ENCODE results near the gene CD200R1. TPM values are rescaled to one million over a fixed set of nuclear protein-coding genes. Genes with fewer than 3 reads are reported as not detected.

Gene CD200R1
- total RNA-seq, 4 donors from 2014 or later = 1.6 to 3.3 (median 1.7) TPM

DNA sequence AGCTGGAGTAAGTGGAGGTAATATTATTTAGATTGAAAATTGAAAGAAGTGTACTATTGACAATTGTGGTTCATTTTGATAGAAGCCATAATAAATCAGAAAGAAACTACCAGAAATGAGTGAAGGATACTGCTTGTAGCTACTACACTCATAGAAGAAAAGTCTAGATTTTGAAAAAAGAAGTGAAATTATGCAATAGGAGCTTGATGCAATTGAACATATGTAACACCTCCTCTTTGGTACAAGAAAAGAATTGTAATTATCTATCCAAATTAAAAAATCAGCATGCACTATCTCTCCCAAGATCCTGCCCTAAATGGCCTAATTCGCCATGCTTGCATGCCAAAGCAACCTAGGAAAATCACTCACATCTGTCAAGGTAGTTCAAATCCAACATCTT, 77.1 kb downstream of the CD200R1 start:
- TF ChIP-seq EP300 (IDR thresholded peaks at IDR 0.05) (no peak), POLR2AphosphoS5 (IDR thresholded peaks at IDR 0.05) (no peak), POLR2A (IDR thresholded peaks at IDR 0.05; ENCODE audit: low read depth) (no peak)
- TF ChIP-seq, protein P1, sequence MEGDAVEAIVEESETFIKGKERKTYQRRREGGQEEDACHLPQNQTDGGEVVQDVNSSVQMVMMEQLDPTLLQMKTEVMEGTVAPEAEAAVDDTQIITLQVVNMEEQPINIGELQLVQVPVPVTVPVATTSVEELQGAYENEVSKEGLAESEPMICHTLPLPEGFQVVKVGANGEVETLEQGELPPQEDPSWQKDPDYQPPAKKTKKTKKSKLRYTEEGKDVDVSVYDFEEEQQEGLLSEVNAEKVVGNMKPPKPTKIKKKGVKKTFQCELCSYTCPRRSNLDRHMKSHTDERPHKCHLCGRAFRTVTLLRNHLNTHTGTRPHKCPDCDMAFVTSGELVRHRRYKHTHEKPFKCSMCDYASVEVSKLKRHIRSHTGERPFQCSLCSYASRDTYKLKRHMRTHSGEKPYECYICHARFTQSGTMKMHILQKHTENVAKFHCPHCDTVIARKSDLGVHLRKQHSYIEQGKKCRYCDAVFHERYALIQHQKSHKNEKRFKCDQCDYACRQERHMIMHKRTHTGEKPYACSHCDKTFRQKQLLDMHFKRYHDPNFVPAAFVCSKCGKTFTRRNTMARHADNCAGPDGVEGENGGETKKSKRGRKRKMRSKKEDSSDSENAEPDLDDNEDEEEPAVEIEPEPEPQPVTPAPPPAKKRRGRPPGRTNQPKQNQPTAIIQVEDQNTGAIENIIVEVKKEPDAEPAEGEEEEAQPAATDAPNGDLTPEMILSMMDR (IDR thresholded peaks at IDR 0.05) = no peak
- H3K36me3 ChIP-seq = no peaks in the 10 kb centered on the region
- 78% methylated on average over 1 of the region's 1 CpG for WGBS
- no peaks in the 10 kb centered on the region for H3K4me1 ChIP-seq
- no peaks in the 10 kb centered on the region for H3K27me3 ChIP-seq
- H3K27ac ChIP-seq (replicated peaks in 1 of 4) = no peak overlapping the region
- no peak overlapping the region for H3K4me3 ChIP-seq
- no peak for DNase-seq (ENCODE audit: extremely low spot score)
- no peaks in the 10 kb centered on the region for H3K9me3 ChIP-seq
- intact Hi-C loops (cut with DNase I) = no loop called here

GRCh38 chr3:112894258-112894657, 80.6 kb downstream of the CD200R1 start:
- Histone ChIP-seq H3K27ac (replicated peaks in 1 of 4) (no peak overlapping the region), H3K4me3 (no peak overlapping the region), H3K27me3 (no peaks in the 10 kb centered on the region), H3K4me1 (no peaks in the 10 kb centered on the region), H3K9me3 (no peaks in the 10 kb centered on the region), H3K36me3 (no peaks in the 10 kb centered on the region)
- intact Hi-C loops (cut with DNase I) = no loop called here
- no peak for DNase-seq (ENCODE audit: extremely low spot score)
- 85% methylated on average over 5 of the region's 5 CpGs for WGBS
- TF ChIP-seq, protein P1 (IDR thresholded peaks at IDR 0.05) = no peak
- TF ChIP-seq POLR2A (IDR thresholded peaks at IDR 0.05; ENCODE audit: low read depth) = no peak
- TF ChIP-seq EP300 (IDR thresholded peaks at IDR 0.05) = no peak
- TF ChIP-seq POLR2AphosphoS5 (IDR thresholded peaks at IDR 0.05) = no peak

- Histone ChIP-seq H3K9me3 (no peaks in the 10 kb centered on the region), H3K4me1 (no peaks in the 10 kb centered on the region), H3K4me3 (no peak overlapping the region), H3K36me3 (no peaks in the 10 kb centered on the region), H3K27ac (replicated peaks in 1 of 4) (no peak overlapping the region), H3K27me3 (no peaks in the 10 kb centered on the region)
- TF ChIP-seq, protein P1 (IDR thresholded peaks at IDR 0.05) = no peak
- TF ChIP-seq POLR2AphosphoS5 (IDR thresholded peaks at IDR 0.05) (no peak), EP300 (IDR thresholded peaks at IDR 0.05) (no peak), POLR2A (IDR thresholded peaks at IDR 0.05; ENCODE audit: low read depth) (no peak)
- DNase-seq (ENCODE audit: extremely low spot score) = no peak
- intact Hi-C loops (cut with DNase I) = no loop called here
- WGBS = 76% methylated on average over 3 of the region's 3 CpGs
Observed at GRCh38 chr3:112889357-112889756, 85.5 kb downstream of the CD200R1 start.

DNA sequence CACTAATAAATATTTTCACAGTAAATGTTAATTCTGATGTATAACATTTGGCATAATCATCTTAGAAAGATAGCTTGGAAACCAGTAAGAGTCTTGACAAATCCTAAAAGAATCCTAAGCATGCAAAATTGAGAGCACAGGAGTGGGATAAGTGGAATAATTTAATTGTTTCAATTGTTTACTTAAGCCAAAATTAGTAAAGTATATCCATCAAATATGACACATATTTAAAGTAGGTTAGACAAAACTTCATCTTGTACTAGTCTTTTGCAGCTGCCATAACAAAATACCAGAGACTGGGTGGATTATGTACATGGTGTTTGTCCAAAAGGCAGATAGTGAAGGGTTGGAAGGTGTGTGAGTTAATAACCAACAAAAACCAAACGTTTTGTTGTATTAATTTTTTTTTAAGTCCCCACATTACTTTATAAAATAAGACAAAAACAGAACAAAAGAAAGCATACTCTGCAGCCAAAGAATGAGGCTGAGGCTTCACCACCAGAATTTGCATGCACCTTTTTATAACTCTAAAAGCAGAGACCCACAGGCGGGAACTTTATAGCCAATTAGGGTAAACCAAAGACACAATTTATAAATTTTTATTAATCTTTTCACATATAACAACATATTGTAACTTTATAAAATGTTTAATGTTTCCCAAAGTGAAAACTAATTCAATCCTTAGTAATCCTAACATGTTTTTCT, 86.4 kb downstream of the CD200R1 start:
- H3K36me3 ChIP-seq = no peaks in the 10 kb centered on the region
- no peaks in the 10 kb centered on the region for H3K9me3 ChIP-seq
- TF ChIP-seq, protein P1 (IDR thresholded peaks at IDR 0.05) = no peak
- no peak overlapping the region for H3K4me3 ChIP-seq
- DNase-seq (ENCODE audit: extremely low spot score) = no peak
- WGBS = 55% methylated on average over 2 of the region's 2 CpGs
- H3K4me1 ChIP-seq = no peaks in the 10 kb centered on the region
- H3K27me3 ChIP-seq = no peaks in the 10 kb centered on the region
- intact Hi-C loops (cut with DNase I) = no loop called here
- H3K27ac ChIP-seq (replicated peaks in 1 of 4) = no peak overlapping the region

Measured in esophagus muscularis mucosa (tissue), 4 donors.